Fibroblast of skin of back (primary cell): Measurements from ENCODE around the gene BPTF.
"Not testable (repeated sequence)": the region's sequence is repeated elsewhere in the genome, so short reads cannot be mapped to it uniquely, and the experiment has no call there.

Experiments used
- DNase-seq: peaks from one replicate; pipeline ENCODE4 v3.0.0-alpha.2; 2013

Gene BPTF

DNA sequence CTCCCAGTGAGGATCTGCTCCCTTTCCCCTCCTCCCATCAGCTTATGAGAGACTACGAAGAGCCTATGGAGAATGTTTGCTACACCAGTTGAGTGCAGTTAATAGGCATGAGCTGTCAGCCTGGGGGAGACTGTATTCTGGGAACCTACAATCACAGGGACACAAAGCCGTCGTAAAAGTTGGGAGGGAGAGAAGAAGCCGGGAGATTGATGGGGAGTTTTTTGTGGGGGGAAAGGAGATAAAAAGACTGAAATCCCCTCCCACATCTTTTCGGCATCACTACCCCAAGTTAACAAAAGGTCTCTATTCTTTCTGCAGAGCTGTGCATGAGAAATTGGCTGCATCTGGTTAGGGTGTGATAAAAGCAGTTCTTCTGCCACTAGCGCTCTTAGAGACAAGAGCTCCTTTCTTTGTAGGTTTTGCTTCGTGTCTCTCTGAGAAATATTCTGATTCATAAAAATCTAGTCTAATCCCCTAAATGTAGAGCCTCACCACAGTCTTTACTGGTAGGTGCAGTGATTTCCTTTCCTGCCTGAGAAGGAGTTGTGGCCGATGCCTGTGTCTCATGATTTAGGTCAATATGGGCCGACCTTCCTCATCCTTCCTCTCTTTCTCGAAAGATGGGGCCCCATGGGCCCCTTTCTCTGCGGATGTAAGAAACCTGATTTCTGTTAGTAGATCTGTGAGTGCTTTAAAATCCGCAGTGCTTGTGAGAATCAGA is 77.4 kb downstream of the BPTF start:
- no peak for DNase-seq

GRCh38 chr17:67905298-67905697 is 80.0 kb downstream of the BPTF start:
- not testable (repeated sequence) for DNase-seq

- not testable (repeated sequence) for DNase-seq
These were observed 85.0 kb downstream of the BPTF start for GRCh38 chr17:67910117-67910803.

- no peak for DNase-seq
These were observed 85.9 kb downstream of the BPTF start for GRCh38 chr17:67911059-67911782.

DNA sequence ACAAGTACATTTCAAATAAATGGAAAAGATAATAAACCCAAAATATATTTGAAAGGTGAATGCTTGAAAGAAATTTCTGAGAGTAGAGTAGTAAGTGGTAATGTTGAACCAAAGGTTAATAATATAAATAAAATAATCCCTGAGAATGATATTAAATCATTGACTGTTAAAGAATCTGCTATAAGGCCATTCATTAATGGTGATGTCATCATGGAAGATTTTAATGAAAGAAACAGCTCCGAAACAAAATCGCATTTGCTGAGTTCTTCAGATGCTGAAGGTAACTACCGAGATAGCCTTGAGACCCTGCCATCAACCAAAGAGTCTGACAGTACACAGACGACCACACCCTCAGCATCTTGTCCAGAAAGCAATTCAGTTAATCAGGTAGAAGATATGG is 86.8 kb downstream of the BPTF start:
- DNase-seq = no peak

DNA sequence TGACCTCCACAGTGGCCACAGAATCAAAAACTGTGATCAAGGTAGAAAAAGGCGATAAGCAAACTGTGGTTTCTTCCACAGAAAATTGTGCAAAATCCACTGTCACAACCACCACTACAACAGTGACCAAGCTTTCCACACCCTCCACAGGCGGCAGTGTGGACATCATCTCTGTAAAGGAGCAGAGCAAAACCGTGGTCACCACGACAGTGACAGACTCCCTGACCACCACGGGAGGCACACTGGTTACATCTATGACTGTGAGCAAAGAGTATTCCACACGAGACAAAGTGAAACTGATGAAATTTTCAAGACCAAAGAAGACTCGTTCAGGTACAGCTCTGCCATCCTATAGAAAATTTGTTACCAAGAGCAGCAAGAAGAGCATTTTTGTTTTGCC is 87.4 kb downstream of the BPTF start:
- no peak for DNase-seq

- no peak for DNase-seq
These were observed 94.9 kb downstream of the BPTF start for GRCh38 chr17:67920212-67920611.

- no peak for DNase-seq
These were observed 97.2 kb downstream of the BPTF start for GRCh38 chr17:67922503-67922902.

- not testable (repeated sequence) for DNase-seq
These were observed 103.5 kb downstream of the BPTF start for GRCh38 chr17:67928842-67929241.

GRCh38 chr17:67931227-67931626 is 105.9 kb downstream of the BPTF start:
- no peak for DNase-seq

GRCh38 chr17:67942810-67943209 is 117.5 kb downstream of the BPTF start:
- peak; percentile 1 for DNase-seq

DNA sequence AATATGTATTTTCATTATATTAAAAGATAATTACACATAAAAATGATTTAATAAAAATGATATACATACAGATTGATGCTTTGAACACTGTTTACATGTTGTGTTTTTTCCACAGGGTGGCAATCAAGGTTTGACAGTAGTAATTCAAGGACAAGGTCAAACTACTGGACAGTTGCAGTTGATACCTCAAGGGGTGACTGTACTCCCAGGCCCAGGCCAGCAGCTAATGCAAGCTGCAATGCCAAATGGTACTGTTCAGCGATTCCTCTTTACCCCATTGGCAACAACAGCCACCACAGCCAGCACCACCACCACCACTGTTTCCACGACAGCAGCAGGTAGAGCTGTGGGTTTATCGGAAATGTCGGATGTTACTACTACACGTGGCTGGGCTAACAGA is 118.7 kb downstream of the BPTF start:
- DNase-seq = no peak

- no peak for DNase-seq
These were observed 121.2 kb downstream of the BPTF start for GRCh38 chr17:67946513-67946912.

DNA sequence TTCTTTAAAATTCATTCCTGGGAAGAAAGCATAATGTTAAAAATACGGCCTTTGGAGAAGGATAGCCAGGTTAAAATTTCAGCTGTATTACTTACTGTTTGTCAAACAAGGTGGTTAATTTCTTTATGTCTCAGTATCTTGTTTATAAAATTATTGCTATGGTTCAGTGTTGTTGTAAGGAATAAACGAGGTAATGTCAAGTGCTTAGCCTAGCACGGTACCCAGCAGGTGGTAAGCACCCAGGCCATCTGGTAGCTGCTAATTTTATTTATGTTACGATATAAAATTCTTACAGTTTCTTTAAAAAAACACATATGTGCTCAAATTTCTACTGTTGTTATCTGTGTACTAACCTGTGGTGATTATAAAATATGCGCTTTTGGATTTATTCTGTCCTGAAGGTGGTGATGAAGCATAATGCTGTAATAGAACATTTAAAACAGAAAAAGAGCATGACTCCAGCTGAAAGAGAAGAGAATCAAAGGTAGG is 122.1 kb downstream of the BPTF start:
- DNase-seq = no peak

DNA sequence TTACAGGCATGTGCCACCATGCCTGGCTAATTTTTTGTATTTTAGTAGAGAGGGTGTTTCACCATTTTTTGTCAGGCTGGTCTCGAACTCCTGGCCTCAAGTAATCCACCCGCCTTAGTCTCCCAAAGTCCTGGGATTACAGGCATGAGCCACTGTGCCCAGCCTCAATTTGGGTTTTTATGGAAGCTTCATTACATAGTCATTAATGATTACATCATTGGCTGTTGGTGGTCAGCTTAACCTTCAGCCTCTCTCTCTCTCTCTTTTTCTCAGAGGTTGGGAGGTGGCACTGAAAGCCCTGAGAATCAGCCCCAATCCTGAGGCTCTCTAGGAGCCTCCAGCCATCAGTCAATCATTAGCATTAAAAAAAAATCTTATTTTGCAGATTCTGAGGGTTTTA is 125.6 kb downstream of the BPTF start:
- no peak for DNase-seq

- no peak for DNase-seq
These were observed 134.2 kb downstream of the BPTF start for GRCh38 chr17:67959510-67959909.

- not testable (repeated sequence) for DNase-seq
These were observed 135.0 kb downstream of the BPTF start for GRCh38 chr17:67960276-67960675.

DNA sequence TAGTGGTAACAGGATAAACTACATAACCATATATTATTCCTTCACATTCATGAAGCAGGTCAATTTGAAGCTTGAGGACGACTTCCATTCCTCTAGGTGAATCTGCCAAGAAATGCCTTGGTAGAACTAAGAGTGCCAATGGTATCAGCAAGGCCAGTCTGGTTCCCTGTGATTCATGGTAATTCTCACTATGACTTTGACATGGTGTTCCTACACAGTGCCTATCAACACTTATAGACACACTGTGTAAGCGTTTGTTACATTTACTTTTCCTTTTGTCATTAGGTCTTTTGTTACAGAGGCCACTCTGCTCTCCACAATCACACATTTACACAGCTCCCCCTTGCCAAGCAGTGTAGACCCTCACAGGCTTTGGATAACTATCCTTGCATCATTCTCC is 136.9 kb downstream of the BPTF start:
- DNase-seq = not testable (repeated sequence)

DNA sequence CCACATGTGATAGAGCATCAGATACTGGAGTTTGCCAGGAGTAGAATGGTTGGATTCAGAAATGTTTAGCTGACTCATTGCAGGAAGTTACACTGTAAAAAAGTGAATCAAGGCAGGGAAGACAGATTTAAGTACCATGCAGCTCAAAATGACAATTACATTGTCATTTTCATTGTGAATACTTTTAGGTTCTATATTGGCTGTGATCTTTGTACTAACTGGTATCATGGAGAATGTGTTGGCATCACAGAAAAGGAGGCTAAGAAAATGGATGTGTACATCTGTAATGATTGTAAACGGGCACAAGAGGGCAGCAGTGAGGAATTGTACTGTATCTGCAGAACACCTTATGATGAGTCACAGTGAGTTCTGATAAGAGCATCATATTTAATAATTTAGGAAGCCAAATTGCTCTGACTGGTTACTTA is 137.9 kb downstream of the BPTF start:
- DNase-seq = peak; percentile 62

- no peak for DNase-seq
These were observed 145.5 kb downstream of the BPTF start for GRCh38 chr17:67970783-67971182.

- no peak for DNase-seq
These were observed 148.9 kb downstream of the BPTF start for GRCh38 chr17:67974185-67974584.

- no peak for DNase-seq
These were observed 149.3 kb downstream of the BPTF start for GRCh38 chr17:67974598-67975066.

DNA sequence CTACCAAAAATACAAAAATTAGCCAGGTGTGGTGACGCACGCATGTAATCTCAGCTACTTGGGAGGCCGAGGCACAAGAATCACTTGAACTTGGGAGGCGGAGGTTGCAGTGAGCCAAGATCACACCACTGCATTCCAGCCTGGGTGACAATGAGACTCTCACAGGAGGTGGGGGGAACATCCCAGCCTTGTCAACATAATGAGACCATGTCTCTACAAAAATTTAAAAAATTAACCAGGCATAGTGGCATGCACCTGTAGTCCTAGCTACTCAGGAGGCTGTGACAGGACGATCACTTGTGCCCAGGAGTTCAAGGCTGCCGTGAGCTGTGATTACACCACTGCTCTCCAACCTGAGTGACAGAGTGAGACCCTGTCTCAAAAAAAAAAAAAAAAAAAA is 151.0 kb downstream of the BPTF start:
- DNase-seq = not testable (repeated sequence)
